GM23338 (cell line): Measurements from ENCODE around the gene OOSP4A.

Source experiments
- EZH2 ChIP-seq: fragments of 200-600 bp; sonication (generic); IDR thresholded peaks from one replicate; pipeline ENCODE4 v1.8.0; 2017; ENCODE audit warnings: antibody characterized with exemption, mild to moderate bottlenecking, low read depth; ENCODE audit not compliant: unreplicated experiment
- POLR2AphosphoS5 ChIP-seq: IDR thresholded peaks from 2 replicates; pipeline ENCODE4 v1.6.1; 2016; ENCODE audit warnings: antibody characterized with exemption, low read depth
- TF ChIP-seq, protein P1 (sequence below), 2 experiments: fragments of 200-600 bp in 1 of 2; sonication (generic) in 1 of 2; conservative IDR thresholded peaks; 2 replicates each; pipeline versions ENCODE4 v1.5.1 to v1.6.1; 2016 to 2017; ENCODE audit warnings: antibody characterized with exemption in 2 of 2, low read depth in 2 of 2, mild to moderate bottlenecking in 2 of 2, moderate library complexity in 1 of 2

DNA sequence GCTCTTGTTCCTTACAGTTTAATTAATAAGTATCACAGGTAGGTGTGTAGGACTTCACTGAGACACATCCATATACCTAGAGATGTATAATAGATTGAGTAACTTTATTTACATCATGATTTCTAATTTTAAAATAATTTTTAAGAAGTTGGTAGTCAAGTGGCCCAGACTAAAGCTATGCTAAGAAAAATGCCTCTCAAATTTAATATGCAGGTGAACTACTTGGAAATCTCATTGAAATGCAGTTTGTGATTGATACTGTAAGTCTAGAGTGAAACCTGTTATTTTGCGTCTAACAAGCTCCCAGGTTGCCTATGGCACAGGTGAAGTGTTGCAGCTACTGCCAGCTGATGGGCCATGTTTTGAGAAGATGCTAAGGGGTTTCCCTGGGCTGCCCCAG, 53.0 kb downstream of the OOSP4A start, which contains the start of gene OOSP4B:
- TF ChIP-seq POLR2AphosphoS5: no peak
- no peak for TF ChIP-seq EZH2
- TF ChIP-seq, protein P1, sequence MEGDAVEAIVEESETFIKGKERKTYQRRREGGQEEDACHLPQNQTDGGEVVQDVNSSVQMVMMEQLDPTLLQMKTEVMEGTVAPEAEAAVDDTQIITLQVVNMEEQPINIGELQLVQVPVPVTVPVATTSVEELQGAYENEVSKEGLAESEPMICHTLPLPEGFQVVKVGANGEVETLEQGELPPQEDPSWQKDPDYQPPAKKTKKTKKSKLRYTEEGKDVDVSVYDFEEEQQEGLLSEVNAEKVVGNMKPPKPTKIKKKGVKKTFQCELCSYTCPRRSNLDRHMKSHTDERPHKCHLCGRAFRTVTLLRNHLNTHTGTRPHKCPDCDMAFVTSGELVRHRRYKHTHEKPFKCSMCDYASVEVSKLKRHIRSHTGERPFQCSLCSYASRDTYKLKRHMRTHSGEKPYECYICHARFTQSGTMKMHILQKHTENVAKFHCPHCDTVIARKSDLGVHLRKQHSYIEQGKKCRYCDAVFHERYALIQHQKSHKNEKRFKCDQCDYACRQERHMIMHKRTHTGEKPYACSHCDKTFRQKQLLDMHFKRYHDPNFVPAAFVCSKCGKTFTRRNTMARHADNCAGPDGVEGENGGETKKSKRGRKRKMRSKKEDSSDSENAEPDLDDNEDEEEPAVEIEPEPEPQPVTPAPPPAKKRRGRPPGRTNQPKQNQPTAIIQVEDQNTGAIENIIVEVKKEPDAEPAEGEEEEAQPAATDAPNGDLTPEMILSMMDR (conservative IDR thresholded peaks at IDR 0.05; ENCODE audit: low read depth in 2 of 2): no peak
